ENCODE measurements around the gene CA10.

DNA sequence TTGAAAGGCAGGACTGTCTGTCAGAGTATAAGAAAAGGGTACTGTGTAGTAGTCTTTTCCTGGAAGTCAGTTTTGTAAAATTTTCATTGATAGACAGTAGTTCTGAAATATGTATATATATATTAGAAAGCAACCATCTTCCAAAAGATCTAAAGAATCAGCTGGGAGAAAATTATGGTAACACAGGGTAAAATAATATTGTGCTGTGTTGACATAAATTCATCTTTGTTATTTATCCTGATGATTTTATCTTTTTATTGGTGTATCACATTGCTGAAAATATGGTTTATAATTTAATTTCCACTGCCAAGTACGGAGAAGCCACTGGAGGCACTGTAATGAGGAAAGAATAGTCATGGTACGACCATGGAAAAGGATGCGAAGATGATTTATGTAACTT lies 324.9 kb downstream of the CA10 start:
- TF ChIP-seq, protein P1, sequence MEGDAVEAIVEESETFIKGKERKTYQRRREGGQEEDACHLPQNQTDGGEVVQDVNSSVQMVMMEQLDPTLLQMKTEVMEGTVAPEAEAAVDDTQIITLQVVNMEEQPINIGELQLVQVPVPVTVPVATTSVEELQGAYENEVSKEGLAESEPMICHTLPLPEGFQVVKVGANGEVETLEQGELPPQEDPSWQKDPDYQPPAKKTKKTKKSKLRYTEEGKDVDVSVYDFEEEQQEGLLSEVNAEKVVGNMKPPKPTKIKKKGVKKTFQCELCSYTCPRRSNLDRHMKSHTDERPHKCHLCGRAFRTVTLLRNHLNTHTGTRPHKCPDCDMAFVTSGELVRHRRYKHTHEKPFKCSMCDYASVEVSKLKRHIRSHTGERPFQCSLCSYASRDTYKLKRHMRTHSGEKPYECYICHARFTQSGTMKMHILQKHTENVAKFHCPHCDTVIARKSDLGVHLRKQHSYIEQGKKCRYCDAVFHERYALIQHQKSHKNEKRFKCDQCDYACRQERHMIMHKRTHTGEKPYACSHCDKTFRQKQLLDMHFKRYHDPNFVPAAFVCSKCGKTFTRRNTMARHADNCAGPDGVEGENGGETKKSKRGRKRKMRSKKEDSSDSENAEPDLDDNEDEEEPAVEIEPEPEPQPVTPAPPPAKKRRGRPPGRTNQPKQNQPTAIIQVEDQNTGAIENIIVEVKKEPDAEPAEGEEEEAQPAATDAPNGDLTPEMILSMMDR (conservative IDR thresholded peaks at IDR 0.05; ENCODE audit: low read depth, low read length), result no peak
- TF ChIP-seq EZH2 (IDR thresholded peaks at IDR 0.05; ENCODE audit: borderline replicate concordance, low read depth, low read length, poor library complexity, severe bottlenecking), result no peak

Data from A673 (cell line).